Tibial artery (tissue), 4 donors: ENCODE data around the gene TEX29.

Experiments
- DNase-seq, 2 donors: peaks; one replicate each; pipeline ENCODE4 v3.0.0-alpha.2; 2019
- H3K27ac ChIP-seq, 2 donors: fragments of 200-600 bp; sonication (generic) in 1 of 2; 1 replicate in 1 of 2; 2 replicates in 1 of 2; pipeline ENCODE4 v1.5.1; 2018 to 2019; ENCODE audit warnings: mild to moderate bottlenecking in 1 of 2
- H3K27me3 ChIP-seq, 2 donors: fragments of 200-600 bp; sonication (generic) in 1 of 2; one replicate each; pipeline versions ENCODE4 v1.5.1 to v1.6.0; 2016 to 2019
- H3K36me3 ChIP-seq, 3 donors: fragments of 200-600 bp; sonication (generic) in 2 of 3; one replicate each; pipeline ENCODE4 v1.5.1; 2016 to 2019; ENCODE audit warnings: mild to moderate bottlenecking in 2 of 3
- H3K4me1 ChIP-seq, 4 donors: fragments of 200-600 bp; sonication (generic) in 2 of 4; 1 replicate in 3 of 4; 2 replicates in 1 of 4; pipeline ENCODE4 v1.5.1; 2016 to 2019
- H3K4me3 ChIP-seq, 2 donors: fragments of 200-600 bp; sonication (generic) in 1 of 2; 1 replicate in 1 of 2; 2 replicates in 1 of 2; pipeline ENCODE4 v1.5.1; 2018 to 2019; ENCODE audit warnings: mild to moderate bottlenecking in 2 of 2
- H3K9me3 ChIP-seq, 3 donors: fragments of 200-600 bp; sonication (generic) in 1 of 3; one replicate each; pipeline ENCODE4 v1.5.1; 2016 to 2019
- intact Hi-C: fragments of 100-400 bp; cut with DNase I; formaldehyde crosslinking; loops from one replicate; pipeline ENCODE4 v1.15.0; 2023; ENCODE audit warnings: low total_unique reads
- TF ChIP-seq, protein P1 (sequence below), 2 experiments: fragments of 200-600 bp in 1 of 2; fragments of 450-650 bp in 1 of 2; IDR thresholded peaks; one replicate each; pipeline ENCODE4 v1.5.1; 2017 to 2019; ENCODE audit warnings: antibody characterized with exemption in 2 of 2, mild to moderate bottlenecking in 1 of 2, moderate library complexity in 1 of 2

Gene TEX29

DNA sequence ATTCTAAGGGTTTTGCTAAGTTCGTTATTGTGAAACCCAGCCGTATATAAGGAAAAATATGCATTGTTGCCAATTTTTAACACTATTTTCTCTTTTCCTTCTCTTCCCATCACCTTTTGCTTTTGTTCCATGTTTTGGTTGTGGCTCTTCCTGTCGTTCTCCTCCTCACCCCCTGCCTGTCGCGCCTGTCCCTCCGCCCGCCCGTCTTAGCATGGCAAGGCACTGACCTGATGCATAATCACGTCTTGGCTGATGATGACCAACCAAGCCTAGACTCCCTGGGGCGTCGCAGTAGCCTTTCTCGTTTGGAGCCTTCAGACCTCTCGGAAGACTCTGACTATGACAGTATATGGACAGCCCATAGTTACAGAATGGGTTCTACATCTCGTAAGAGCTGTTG, 28.5 kb upstream of the TEX29 start:
- Histone ChIP-seq H3K4me3 (no peak overlapping the region), H3K4me1 (no peaks in the 10 kb centered on the region), H3K27ac (no peak overlapping the region), H3K9me3 (no peaks in the 10 kb centered on the region), H3K27me3 (no peaks in the 10 kb centered on the region), H3K36me3 (peaks cover 47 to 88% (median 87%) of the 10 kb centered on the region in 3 donors)
- intact Hi-C loops, result no loop called here
- DNase-seq, result no peak
- TF ChIP-seq, protein P1, sequence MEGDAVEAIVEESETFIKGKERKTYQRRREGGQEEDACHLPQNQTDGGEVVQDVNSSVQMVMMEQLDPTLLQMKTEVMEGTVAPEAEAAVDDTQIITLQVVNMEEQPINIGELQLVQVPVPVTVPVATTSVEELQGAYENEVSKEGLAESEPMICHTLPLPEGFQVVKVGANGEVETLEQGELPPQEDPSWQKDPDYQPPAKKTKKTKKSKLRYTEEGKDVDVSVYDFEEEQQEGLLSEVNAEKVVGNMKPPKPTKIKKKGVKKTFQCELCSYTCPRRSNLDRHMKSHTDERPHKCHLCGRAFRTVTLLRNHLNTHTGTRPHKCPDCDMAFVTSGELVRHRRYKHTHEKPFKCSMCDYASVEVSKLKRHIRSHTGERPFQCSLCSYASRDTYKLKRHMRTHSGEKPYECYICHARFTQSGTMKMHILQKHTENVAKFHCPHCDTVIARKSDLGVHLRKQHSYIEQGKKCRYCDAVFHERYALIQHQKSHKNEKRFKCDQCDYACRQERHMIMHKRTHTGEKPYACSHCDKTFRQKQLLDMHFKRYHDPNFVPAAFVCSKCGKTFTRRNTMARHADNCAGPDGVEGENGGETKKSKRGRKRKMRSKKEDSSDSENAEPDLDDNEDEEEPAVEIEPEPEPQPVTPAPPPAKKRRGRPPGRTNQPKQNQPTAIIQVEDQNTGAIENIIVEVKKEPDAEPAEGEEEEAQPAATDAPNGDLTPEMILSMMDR (IDR thresholded peaks at IDR 0.05), result no peak

GRCh38 chr13:111292710-111293485, 27.5 kb upstream of the TEX29 start:
- TF ChIP-seq, protein P1 (IDR thresholded peaks at IDR 0.05), result no peak
- no peaks in the 10 kb centered on the region for H3K4me1 ChIP-seq
- no peak overlapping the region for H3K27ac ChIP-seq
- no peak for DNase-seq
- H3K4me3 ChIP-seq, result no peak overlapping the region
- H3K27me3 ChIP-seq, result no peaks in the 10 kb centered on the region
- H3K9me3 ChIP-seq, result no peaks in the 10 kb centered on the region
- peaks cover 38 to 82% (median 80%) of the 10 kb centered on the region in 3 donors for H3K36me3 ChIP-seq
- intact Hi-C loops, result no loop called here

DNA sequence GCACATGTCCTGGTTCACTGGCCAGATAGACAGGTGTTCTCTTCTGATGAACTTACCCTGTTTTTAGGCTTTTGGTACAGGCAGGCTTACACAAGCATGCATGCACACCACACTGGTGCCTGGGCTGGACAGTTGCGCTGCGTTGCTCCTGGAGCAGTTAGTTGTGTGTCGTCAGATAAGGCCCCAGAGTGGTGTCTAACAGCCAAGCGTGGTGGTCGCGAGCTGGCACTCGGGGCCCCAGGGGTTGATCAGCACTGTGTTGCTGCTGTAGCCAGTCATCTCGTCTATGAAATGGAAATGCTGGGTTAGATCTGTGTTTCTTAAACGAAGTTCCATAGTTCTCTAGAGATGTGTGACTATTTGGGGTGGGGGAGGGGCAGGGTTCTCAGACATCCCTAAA, 24.6 kb upstream of the TEX29 start:
- Histone ChIP-seq H3K27me3 (no peaks in the 10 kb centered on the region), H3K4me1 (no peaks in the 10 kb centered on the region), H3K9me3 (no peaks in the 10 kb centered on the region), H3K4me3 (no peak overlapping the region), H3K27ac (no peak overlapping the region), H3K36me3 (peaks cover 37 to 81% (median 76%) of the 10 kb centered on the region in 3 donors)
- intact Hi-C loops, result no loop called here
- TF ChIP-seq, protein P1 (IDR thresholded peaks at IDR 0.05), result no peak
- DNase-seq, result no peak

GRCh38 chr13:111296417-111296816, 24.0 kb upstream of the TEX29 start:
- intact Hi-C loops, result no loop called here
- DNase-seq, result no peak
- Histone ChIP-seq H3K36me3 (peaks cover 39 to 81% (median 76%) of the 10 kb centered on the region in 3 donors), H3K4me3 (no peak overlapping the region), H3K27me3 (no peaks in the 10 kb centered on the region), H3K9me3 (no peaks in the 10 kb centered on the region), H3K4me1 (no peaks in the 10 kb centered on the region), H3K27ac (no peak overlapping the region)
- TF ChIP-seq, protein P1 (IDR thresholded peaks at IDR 0.05), result no peak

- intact Hi-C loops, result no loop called here
- H3K4me1 ChIP-seq, result no peaks in the 10 kb centered on the region
- H3K27me3 ChIP-seq, result no peaks in the 10 kb centered on the region
- H3K4me3 ChIP-seq, result no peak overlapping the region
- TF ChIP-seq, protein P1 (IDR thresholded peaks at IDR 0.05), result no peak
- no peak overlapping the region for H3K27ac ChIP-seq
- no peaks in the 10 kb centered on the region for H3K9me3 ChIP-seq
- DNase-seq, result no peak
- peaks cover 41 to 81% (median 76%) of the 10 kb centered on the region in 3 donors for H3K36me3 ChIP-seq
Observed at GRCh38 chr13:111298214-111298975, 22.0 kb upstream of the TEX29 start.
